Neural progenitor cell (in vitro differentiated cells): ENCODE results near the gene CD300LG. TPM values are rescaled to one million over a fixed set of nuclear protein-coding genes. Genes with fewer than 3 reads are reported as not detected.

Source experiments
- DNase-seq: peaks from one replicate; pipeline ENCODE4 v3.0.0-alpha.2; 2016; ENCODE audit warnings: low spot score
- H2AFZ ChIP-seq: fragments of 200-600 bp; sonication (generic); replicated peaks from 2 replicates; pipeline ENCODE4 v1.6.1; 2016; ENCODE audit warnings: antibody characterized with exemption
- H3F3A ChIP-seq: fragments of 200-600 bp; sonication (generic); 2 replicates; pipeline ENCODE4 v1.6.1; 2016; ENCODE audit warnings: antibody characterized with exemption, low read depth
- H3K27ac ChIP-seq: fragments of 200-600 bp; sonication (generic); 2 replicates; pipeline ENCODE4 v1.5.1; 2016; ENCODE audit warnings: mild to moderate bottlenecking
- H3K27me3 ChIP-seq: fragments of 200-600 bp; sonication (generic); 2 replicates; pipeline ENCODE4 v1.6.1; 2016; ENCODE audit warnings: mild to moderate bottlenecking, moderate library complexity
- H3K36me3 ChIP-seq: fragments of 200-600 bp; sonication (generic); 2 replicates; pipeline ENCODE4 v1.5.1; 2016
- H3K4me1 ChIP-seq: fragments of 200-600 bp; sonication (generic); 2 replicates; pipeline ENCODE4 v1.6.1; 2016; ENCODE audit warnings: mixed run types
- H3K4me2 ChIP-seq: fragments of 200-600 bp; sonication (generic); 2 replicates; pipeline ENCODE4 v1.6.1; 2016
- H3K4me3 ChIP-seq: fragments of 200-600 bp; sonication (generic); 2 replicates; pipeline ENCODE4 v1.5.1; 2016
- H3K79me2 ChIP-seq: fragments of 200-600 bp; sonication (generic); 2 replicates; pipeline ENCODE4 v1.6.1; 2016; ENCODE audit warnings: low read depth
- H3K9ac ChIP-seq: fragments of 200-600 bp; sonication (generic); 2 replicates; pipeline ENCODE4 v1.6.1; 2016
- H3K9me3 ChIP-seq: fragments of 200-600 bp; sonication (generic); 2 replicates; pipeline ENCODE4 v1.5.1; 2016; ENCODE audit warnings: low read depth
- H4K20me1 ChIP-seq: fragments of 200-600 bp; sonication (generic); 2 replicates; pipeline ENCODE4 v1.6.1; 2016; ENCODE audit warnings: low read depth
- H3K27ac Mint-ChIP-seq: 3 replicates; pipeline ENCODE4 v1.8.0; 2021; ENCODE audit warnings: mixed read lengths
- H3K27me3 Mint-ChIP-seq: 2 replicates; pipeline ENCODE4 v1.8.0; 2022; ENCODE audit warnings: low read depth, mild to moderate bottlenecking, inconsistent platforms, moderate library complexity, mixed read lengths; ENCODE audit not compliant: insufficient read depth
- H3K36me3 Mint-ChIP-seq: 3 replicates; pipeline ENCODE4 v1.8.0; 2021; ENCODE audit warnings: mixed read lengths
- H3K4me1 Mint-ChIP-seq: 3 replicates; pipeline ENCODE4 v1.8.0; 2021; ENCODE audit warnings: mixed read lengths
- H3K4me3 Mint-ChIP-seq: 3 replicates; pipeline ENCODE4 v1.8.0; 2021; ENCODE audit warnings: mild to moderate bottlenecking, moderate library complexity, mixed read lengths
- H3K9me3 Mint-ChIP-seq: 3 replicates; pipeline ENCODE4 v1.8.0; 2020; ENCODE audit warnings: mixed read lengths
- EZH2 ChIP-seq: fragments of 200-600 bp; sonication (generic); IDR thresholded peaks from 2 replicates; pipeline ENCODE4 v1.6.1; 2017; ENCODE audit warnings: antibody characterized with exemption, mild to moderate bottlenecking, moderate library complexity
- EZH2phosphoT487 ChIP-seq: fragments of 200-600 bp; sonication (generic); IDR thresholded peaks from 2 replicates; pipeline ENCODE4 v1.6.1; 2017; ENCODE audit warnings: antibody characterized with exemption
- total RNA-seq: library from RNA; depleted of rRNA; stranded (reverse); fragments of >200 nt; gene quantifications from 2 replicates; pipeline ENCODE4 v1.2.3, GENCODE V29; 2015; ENCODE audit warnings: low replicate concordance
- TF ChIP-seq, protein P1 (sequence below): fragments of 200-600 bp; sonication (generic); IDR thresholded peaks from 2 replicates; pipeline ENCODE4 v1.5.1; 2017; ENCODE audit warnings: antibody characterized with exemption, mild to moderate bottlenecking

The CD300LG gene
- total RNA-seq, 1 donor from 2014 or later = not detected

DNA sequence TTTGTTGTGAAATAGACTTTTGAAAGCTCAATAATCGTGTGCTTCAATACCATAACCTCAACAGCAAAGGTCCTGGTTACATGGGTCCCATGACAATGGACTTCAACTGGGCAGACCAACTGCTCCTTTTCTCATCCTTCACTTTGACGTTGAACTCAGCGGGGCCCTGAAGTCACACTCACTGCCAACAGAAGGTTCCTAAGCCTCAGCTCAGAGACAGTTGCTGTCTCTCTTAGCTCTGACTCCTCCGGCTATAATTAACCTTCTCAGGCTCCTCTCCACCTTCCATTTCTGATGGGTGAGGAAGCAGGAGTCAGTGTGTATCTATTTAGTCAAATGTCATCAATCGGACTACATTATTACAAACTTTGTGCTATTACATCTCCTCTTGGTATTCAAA lies 37.9 kb upstream of the CD300LG start:
- H3K4me1 ChIP-seq = no peaks in the 10 kb centered on the region
- H3K79me2 ChIP-seq = no peaks in the 10 kb centered on the region
- Mint-ChIP-seq H3K27ac (no peak overlapping the region), H3K27me3 (peaks cover 5% of the 10 kb centered on the region), H3K36me3 (no peaks in the 10 kb centered on the region), H3K4me1 (peaks cover 11% of the 10 kb centered on the region), H3K9me3 (no peaks in the 10 kb centered on the region), H3K4me3 (no peak overlapping the region)
- no peaks in the 10 kb centered on the region for H3K27me3 ChIP-seq
- DNase-seq = no peak
- H3K9ac ChIP-seq = no peak overlapping the region
- H3K27ac ChIP-seq = no peak overlapping the region
- TF ChIP-seq EZH2phosphoT487 = no peak
- TF ChIP-seq, protein P1, sequence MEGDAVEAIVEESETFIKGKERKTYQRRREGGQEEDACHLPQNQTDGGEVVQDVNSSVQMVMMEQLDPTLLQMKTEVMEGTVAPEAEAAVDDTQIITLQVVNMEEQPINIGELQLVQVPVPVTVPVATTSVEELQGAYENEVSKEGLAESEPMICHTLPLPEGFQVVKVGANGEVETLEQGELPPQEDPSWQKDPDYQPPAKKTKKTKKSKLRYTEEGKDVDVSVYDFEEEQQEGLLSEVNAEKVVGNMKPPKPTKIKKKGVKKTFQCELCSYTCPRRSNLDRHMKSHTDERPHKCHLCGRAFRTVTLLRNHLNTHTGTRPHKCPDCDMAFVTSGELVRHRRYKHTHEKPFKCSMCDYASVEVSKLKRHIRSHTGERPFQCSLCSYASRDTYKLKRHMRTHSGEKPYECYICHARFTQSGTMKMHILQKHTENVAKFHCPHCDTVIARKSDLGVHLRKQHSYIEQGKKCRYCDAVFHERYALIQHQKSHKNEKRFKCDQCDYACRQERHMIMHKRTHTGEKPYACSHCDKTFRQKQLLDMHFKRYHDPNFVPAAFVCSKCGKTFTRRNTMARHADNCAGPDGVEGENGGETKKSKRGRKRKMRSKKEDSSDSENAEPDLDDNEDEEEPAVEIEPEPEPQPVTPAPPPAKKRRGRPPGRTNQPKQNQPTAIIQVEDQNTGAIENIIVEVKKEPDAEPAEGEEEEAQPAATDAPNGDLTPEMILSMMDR = no peak
- no peak for TF ChIP-seq EZH2
- H2AFZ ChIP-seq = no peak overlapping the region
- H3K4me2 ChIP-seq = no peak overlapping the region
- no peaks in the 10 kb centered on the region for H4K20me1 ChIP-seq
- no peaks in the 10 kb centered on the region for H3K9me3 ChIP-seq
- H3F3A ChIP-seq = no peaks in the 10 kb centered on the region
- no peak overlapping the region for H3K4me3 ChIP-seq
- H3K36me3 ChIP-seq = no peaks in the 10 kb centered on the region

DNA sequence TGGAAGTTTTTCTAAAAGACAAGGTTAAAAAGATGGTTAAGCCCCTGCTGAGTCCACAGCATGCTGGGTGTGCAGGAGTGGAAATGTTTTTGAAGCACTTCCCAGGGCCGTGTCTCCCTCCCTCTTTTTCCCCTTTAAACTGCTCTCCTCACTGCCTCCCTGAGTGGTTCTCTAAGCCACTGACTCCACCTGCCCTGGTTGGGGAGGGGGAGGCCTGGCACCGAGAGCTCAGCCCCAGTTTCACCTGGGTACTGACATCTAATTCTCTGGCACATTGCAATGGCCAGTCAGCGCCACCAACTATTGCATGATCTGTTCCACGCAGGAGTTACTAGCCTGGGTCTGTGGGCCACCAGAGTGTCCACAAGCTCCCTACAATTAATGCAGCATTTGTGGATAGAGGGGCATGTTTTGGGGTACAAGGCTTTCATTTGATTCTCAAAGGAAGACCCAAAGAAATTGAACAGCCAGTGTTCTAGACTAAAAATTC lies 36.7 kb upstream of the CD300LG start:
- H3K4me1 Mint-ChIP-seq = peaks cover 11% of the 10 kb centered on the region
- Histone ChIP-seq H3K9ac (no peak overlapping the region), H4K20me1 (no peaks in the 10 kb centered on the region), H3K79me2 (no peaks in the 10 kb centered on the region), H3K36me3 (no peaks in the 10 kb centered on the region), H3K4me3 (no peak overlapping the region), H3K4me2 (no peak overlapping the region), H3K9me3 (no peaks in the 10 kb centered on the region), H3F3A (no peaks in the 10 kb centered on the region), H2AFZ (no peak overlapping the region), H3K4me1 (no peaks in the 10 kb centered on the region), H3K27ac (no peak overlapping the region), H3K27me3 (no peaks in the 10 kb centered on the region)
- no peak overlapping the region for H3K27ac Mint-ChIP-seq
- H3K36me3 Mint-ChIP-seq = no peaks in the 10 kb centered on the region
- H3K9me3 Mint-ChIP-seq = no peaks in the 10 kb centered on the region
- no peak for TF ChIP-seq EZH2phosphoT487
- TF ChIP-seq, protein P1 = no peak
- TF ChIP-seq EZH2 = no peak
- H3K27me3 Mint-ChIP-seq = peaks cover 2% of the 10 kb centered on the region
- DNase-seq = no peak
- no peak overlapping the region for H3K4me3 Mint-ChIP-seq

DNA sequence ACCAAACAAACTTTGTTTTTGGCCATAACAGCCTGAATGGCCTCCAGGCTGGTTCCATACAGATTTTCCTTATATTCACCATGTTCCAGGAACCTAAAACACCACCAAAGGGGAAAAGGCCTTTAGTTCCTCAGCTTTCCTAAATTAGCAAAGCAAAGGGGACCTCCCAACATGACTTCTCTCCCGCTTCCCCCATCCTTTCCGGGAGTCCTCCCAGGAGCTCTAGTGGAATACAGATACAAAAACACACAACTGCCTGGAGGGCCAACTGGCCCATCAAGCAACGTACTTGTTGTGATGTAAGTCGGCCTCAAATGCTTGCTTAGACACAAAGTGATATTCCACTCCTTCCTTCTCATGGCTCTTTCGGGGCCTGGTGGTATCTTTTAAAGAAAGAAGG lies 36.2 kb upstream of the CD300LG start:
- H3K27ac Mint-ChIP-seq = no peak overlapping the region
- H3F3A ChIP-seq = no peaks in the 10 kb centered on the region
- DNase-seq = no peak
- no peaks in the 10 kb centered on the region for H3K4me1 ChIP-seq
- TF ChIP-seq, protein P1 = no peak
- TF ChIP-seq EZH2 (no peak), EZH2phosphoT487 (no peak)
- no peaks in the 10 kb centered on the region for H4K20me1 ChIP-seq
- no peak overlapping the region for H3K9ac ChIP-seq
- no peaks in the 10 kb centered on the region for H3K36me3 Mint-ChIP-seq
- H3K4me3 ChIP-seq = no peak overlapping the region
- no peaks in the 10 kb centered on the region for H3K27me3 ChIP-seq
- H3K4me3 Mint-ChIP-seq = no peak overlapping the region
- peaks cover 2% of the 10 kb centered on the region for H3K27me3 Mint-ChIP-seq
- H3K4me1 Mint-ChIP-seq = peaks cover 11% of the 10 kb centered on the region
- no peak overlapping the region for H3K4me2 ChIP-seq
- no peaks in the 10 kb centered on the region for H3K79me2 ChIP-seq
- no peaks in the 10 kb centered on the region for H3K36me3 ChIP-seq
- no peaks in the 10 kb centered on the region for H3K9me3 ChIP-seq
- H3K9me3 Mint-ChIP-seq = no peaks in the 10 kb centered on the region
- no peak overlapping the region for H2AFZ ChIP-seq
- H3K27ac ChIP-seq = no peak overlapping the region
